Lower lobe of right lung (tissue), 2 donors: ENCODE results near the gene CSKMT. TPM values are rescaled to one million over a fixed set of nuclear protein-coding genes. Genes with fewer than 3 reads are reported as not detected.
A peak's percentile ranks its signal among the peaks of the same experiment; 100 is the strongest.

Source experiments
- ATAC-seq, 2 donors: fragments of 200-7000 bp; cut with Tn5 transposase; one replicate each; pipeline ENCODE4 v1.9.1; 2020 to 2022; ENCODE audit warnings: mild to moderate bottlenecking in 2 of 2, moderate library complexity in 2 of 2
- DNase-seq: peaks from one replicate; pipeline ENCODE4 v3.0.0-alpha.2; 2020
- H3K27ac ChIP-seq: fragments of 200-600 bp; one replicate; pipeline ENCODE4 v1.8.0; 2022
- H3K27me3 ChIP-seq: fragments of 200-600 bp; one replicate; pipeline ENCODE4 v1.8.0; 2022; ENCODE audit warnings: low read depth
- H3K36me3 ChIP-seq: fragments of 200-600 bp; one replicate; pipeline ENCODE4 v1.8.0; 2022; ENCODE audit warnings: mild to moderate bottlenecking
- H3K4me1 ChIP-seq: fragments of 200-600 bp; one replicate; pipeline ENCODE4 v1.8.0; 2022
- H3K4me3 ChIP-seq: fragments of 200-600 bp; one replicate; pipeline ENCODE4 v1.8.0; 2022; ENCODE audit warnings: mild to moderate bottlenecking
- H3K9me3 ChIP-seq: fragments of 200-600 bp; one replicate; pipeline ENCODE4 v1.8.0; 2022
- intact Hi-C: fragments of 100-400 bp; cut with DNase I; formaldehyde crosslinking; loops from one replicate; pipeline ENCODE4 v1.11.0; 2022
- total RNA-seq: library from RNA; stranded (reverse); fragmentation: NEBNext Ultra II Directional; extraction: Animal tissue kit (Norgen Biotek cat#: 25700); gene quantifications from one replicate; pipeline ENCODE4 v1.2.1, GENCODE V29; 2021
- TF ChIP-seq, protein P1 (sequence below): fragments of 200-600 bp; IDR thresholded peaks from one replicate; pipeline ENCODE4 v1.8.0; 2022; ENCODE audit warnings: antibody characterized with exemption, mild to moderate bottlenecking
- donor health status: DM: no; HTN: yes; CAD: no; lungs with severe emphysema.

The CSKMT gene
- total RNA-seq, 1 donor from 2014 or later = 12.1 TPM

DNA sequence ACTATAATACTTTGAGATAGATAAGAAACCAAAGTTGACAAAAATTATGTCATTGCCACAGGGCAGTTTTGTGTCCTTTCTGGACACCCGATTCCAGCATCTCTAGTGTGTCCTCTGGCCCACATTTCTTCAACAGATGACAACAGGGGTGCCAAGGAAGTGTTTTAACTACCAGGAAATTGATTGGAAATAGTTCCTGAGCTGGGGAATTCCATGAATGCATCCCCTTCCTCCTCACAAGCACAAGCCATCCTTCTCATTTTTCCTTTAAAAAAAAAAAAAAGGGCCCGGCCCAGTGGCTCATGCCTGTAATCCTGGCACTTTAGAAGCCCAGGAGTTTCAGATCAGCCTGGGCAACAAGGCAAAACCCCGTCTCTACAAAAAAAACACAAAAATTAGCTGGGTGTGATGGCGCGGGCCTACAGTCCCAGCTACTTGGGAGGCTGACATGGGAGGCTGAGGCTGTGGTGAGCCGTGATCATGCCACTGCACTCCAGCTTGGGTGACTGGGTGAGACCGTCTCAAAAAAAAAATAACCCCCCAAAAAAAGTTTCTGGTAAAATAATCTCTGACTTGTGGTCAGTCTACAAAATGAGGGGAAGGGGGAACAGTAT, 42.5 kb upstream of the CSKMT start:
- Histone ChIP-seq H3K27me3 (no peaks in the 10 kb centered on the region), H3K9me3 (no peaks in the 10 kb centered on the region), H3K4me1 (peaks cover 19% of the 10 kb centered on the region), H3K4me3 (peak overlapping the region; percentile 79), H3K27ac (peak overlapping the region; percentile 88), H3K36me3 (peaks cover 29% of the 10 kb centered on the region)
- DNase-seq = no peak
- no peak for ATAC-seq
- intact Hi-C loops = no loop called here
- TF ChIP-seq, protein P1, sequence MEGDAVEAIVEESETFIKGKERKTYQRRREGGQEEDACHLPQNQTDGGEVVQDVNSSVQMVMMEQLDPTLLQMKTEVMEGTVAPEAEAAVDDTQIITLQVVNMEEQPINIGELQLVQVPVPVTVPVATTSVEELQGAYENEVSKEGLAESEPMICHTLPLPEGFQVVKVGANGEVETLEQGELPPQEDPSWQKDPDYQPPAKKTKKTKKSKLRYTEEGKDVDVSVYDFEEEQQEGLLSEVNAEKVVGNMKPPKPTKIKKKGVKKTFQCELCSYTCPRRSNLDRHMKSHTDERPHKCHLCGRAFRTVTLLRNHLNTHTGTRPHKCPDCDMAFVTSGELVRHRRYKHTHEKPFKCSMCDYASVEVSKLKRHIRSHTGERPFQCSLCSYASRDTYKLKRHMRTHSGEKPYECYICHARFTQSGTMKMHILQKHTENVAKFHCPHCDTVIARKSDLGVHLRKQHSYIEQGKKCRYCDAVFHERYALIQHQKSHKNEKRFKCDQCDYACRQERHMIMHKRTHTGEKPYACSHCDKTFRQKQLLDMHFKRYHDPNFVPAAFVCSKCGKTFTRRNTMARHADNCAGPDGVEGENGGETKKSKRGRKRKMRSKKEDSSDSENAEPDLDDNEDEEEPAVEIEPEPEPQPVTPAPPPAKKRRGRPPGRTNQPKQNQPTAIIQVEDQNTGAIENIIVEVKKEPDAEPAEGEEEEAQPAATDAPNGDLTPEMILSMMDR = no peak

DNA sequence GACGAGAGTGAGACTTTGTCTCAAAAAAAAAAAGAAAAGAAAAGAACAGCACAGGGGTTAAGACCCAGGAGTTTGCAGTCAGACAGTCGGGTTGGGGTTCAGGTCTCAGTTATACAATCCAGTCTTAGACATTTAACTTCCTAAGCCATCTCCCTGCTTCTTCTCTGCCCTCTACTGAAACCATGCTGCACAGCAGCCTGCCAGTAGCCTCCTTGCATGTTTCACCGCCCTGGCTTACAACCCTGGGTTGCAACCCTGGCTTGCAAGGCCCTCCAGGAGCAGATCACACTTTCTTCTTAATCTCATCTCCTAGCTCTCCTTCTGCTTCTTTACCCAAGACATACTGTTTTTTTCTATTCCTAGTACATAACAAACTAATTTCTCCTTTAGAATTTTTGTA, 37.4 kb upstream of the CSKMT start:
- peaks cover 78% of the 10 kb centered on the region for H3K36me3 ChIP-seq
- ATAC-seq (no peak), DNase-seq (no peak)
- no peak overlapping the region for H3K4me3 ChIP-seq
- H3K27me3 ChIP-seq = no peaks in the 10 kb centered on the region
- no peaks in the 10 kb centered on the region for H3K4me1 ChIP-seq
- TF ChIP-seq, protein P1 = no peak
- no peaks in the 10 kb centered on the region for H3K9me3 ChIP-seq
- intact Hi-C loops = no loop called here
- no peak overlapping the region for H3K27ac ChIP-seq

DNA sequence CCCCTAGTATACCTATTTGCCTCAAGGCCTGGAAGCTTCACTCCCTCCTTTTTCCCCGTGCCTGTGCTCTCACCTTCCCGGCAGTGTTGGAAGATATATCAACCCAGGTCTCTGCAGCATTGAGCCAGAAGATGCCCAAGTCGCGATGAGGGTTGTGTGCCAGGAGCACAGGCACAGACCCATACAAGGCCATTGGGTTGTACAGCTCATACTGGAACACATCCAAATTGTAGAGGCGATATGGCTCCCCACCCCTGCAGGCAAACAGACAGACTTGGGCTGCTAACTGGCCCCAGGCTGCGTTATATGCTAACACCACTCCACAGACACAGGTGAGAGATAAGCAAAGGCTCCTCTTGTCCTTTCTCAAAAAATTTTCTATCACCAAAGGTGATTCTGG, 32.6 kb upstream of the CSKMT start:
- no peaks in the 10 kb centered on the region for H3K27me3 ChIP-seq
- H3K9me3 ChIP-seq = no peaks in the 10 kb centered on the region
- peaks cover 98% of the 10 kb centered on the region for H3K36me3 ChIP-seq
- ATAC-seq = no peak
- no peak overlapping the region for H3K27ac ChIP-seq
- H3K4me3 ChIP-seq = no peak overlapping the region
- TF ChIP-seq, protein P1 = no peak
- H3K4me1 ChIP-seq = no peaks in the 10 kb centered on the region
- no peak for DNase-seq
- intact Hi-C loops = no loop called here

DNA sequence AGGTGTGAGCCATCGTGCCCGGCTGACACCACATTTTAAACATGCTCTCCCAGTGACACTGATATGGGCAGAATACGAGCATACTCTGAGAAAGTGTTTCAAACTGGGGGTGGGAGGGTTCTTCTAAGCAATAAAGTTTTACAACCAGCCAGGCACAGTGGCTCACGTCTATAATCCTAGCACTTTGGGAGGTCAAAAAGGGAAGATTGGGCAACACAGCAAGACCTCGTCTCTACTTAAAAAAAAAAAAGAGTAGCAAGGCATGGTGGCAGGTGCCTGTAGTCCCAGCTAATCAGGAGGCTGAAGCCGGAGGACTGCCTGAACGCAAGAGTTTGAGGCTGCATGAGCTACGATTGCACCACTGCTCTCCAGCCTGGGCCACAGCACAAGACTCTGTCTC, 20.9 kb upstream of the CSKMT start:
- no peaks in the 10 kb centered on the region for H3K27me3 ChIP-seq
- H3K27ac ChIP-seq = no peak overlapping the region
- no peaks in the 10 kb centered on the region for H3K9me3 ChIP-seq
- peaks cover 23% of the 10 kb centered on the region for H3K4me1 ChIP-seq
- DNase-seq = no peak
- no peak overlapping the region for H3K4me3 ChIP-seq
- intact Hi-C loops = no loop called here
- peaks cover 42% of the 10 kb centered on the region for H3K36me3 ChIP-seq
- no peak for ATAC-seq
- TF ChIP-seq, protein P1 = no peak

DNA sequence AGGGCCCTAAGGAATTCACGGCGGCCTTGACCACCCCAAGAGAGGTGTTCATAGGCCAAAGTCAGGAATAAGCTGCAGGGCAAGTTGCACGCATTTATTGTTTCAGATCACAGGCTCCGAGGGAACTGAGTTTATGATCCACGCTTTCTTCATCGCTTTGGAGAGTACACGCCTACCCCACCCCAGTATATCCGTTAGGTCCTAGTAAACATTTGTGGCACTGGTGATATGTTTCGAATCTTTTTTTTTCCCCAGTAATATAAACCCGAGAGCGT, 19.5 kb upstream of the CSKMT start:
- Histone ChIP-seq H3K4me3 (peak overlapping the region; percentile 90), H3K36me3 (peaks cover 49% of the 10 kb centered on the region)
- intact Hi-C loops = no loop called here

More for the DNA sequence above, 19.5 kb upstream of the CSKMT start:
- peaks cover 23% of the 10 kb centered on the region for H3K4me1 ChIP-seq
- no peak for ATAC-seq
- H3K9me3 ChIP-seq = no peaks in the 10 kb centered on the region
- TF ChIP-seq, protein P1 = no peak
- no peak for DNase-seq
- no peaks in the 10 kb centered on the region for H3K27me3 ChIP-seq
- H3K27ac ChIP-seq = peak overlapping the region; percentile 93
